SU-DHL-6 (cell line): ENCODE measurements around the gene ENTPD8.

Experiments used
- EZH2phosphoT487 ChIP-seq: fragments of 200-600 bp; sonication (generic), shearing (Covaris generic); conservative IDR thresholded peaks from 2 replicates; pipeline ENCODE4 v1.6.1; 2018; ENCODE audit warnings: mild to moderate bottlenecking, antibody characterized with exemption, low read length, moderate library complexity, mixed read lengths
- TF ChIP-seq, protein P1 (sequence below): fragments of 200-600 bp; sonication (generic); IDR thresholded peaks from one replicate; pipeline ENCODE4 v1.5.1; 2017; ENCODE audit warnings: antibody characterized with exemption, mild to moderate bottlenecking, low read length, moderate library complexity; ENCODE audit not compliant: insufficient read depth, poor library complexity, severe bottlenecking

- TF ChIP-seq, protein P1, sequence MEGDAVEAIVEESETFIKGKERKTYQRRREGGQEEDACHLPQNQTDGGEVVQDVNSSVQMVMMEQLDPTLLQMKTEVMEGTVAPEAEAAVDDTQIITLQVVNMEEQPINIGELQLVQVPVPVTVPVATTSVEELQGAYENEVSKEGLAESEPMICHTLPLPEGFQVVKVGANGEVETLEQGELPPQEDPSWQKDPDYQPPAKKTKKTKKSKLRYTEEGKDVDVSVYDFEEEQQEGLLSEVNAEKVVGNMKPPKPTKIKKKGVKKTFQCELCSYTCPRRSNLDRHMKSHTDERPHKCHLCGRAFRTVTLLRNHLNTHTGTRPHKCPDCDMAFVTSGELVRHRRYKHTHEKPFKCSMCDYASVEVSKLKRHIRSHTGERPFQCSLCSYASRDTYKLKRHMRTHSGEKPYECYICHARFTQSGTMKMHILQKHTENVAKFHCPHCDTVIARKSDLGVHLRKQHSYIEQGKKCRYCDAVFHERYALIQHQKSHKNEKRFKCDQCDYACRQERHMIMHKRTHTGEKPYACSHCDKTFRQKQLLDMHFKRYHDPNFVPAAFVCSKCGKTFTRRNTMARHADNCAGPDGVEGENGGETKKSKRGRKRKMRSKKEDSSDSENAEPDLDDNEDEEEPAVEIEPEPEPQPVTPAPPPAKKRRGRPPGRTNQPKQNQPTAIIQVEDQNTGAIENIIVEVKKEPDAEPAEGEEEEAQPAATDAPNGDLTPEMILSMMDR: no peak
- TF ChIP-seq EZH2phosphoT487: no peak
Measured at GRCh38 chr9:137448602-137448962, 7.4 kb upstream of the ENTPD8 start.
